Transverse colon (tissue), 4 donors: ENCODE results near the gene TBL1X. TPM values are rescaled to one million over a fixed set of nuclear protein-coding genes. Genes with fewer than 3 reads are reported as not detected.
A peak's percentile ranks its signal among the peaks of the same experiment; 100 is the strongest.

Source experiments
- DNase-seq: peaks from one replicate; pipeline ENCODE4 v3.0.0-alpha.2; 2019
- H3K27ac ChIP-seq, 4 donors: fragments of 200-600 bp; sonication (generic); 2 replicates each; pipeline ENCODE4 v1.5.1; 2016 to 2018; ENCODE audit warnings: inconsistent platforms in 4 of 4
- H3K27me3 ChIP-seq: fragments of 200-600 bp; sonication (generic); 2 replicates; pipeline ENCODE4 v1.5.1; 2017; ENCODE audit warnings: inconsistent platforms
- H3K36me3 ChIP-seq, 4 donors: fragments of 200-600 bp; sonication (generic); 2 replicates each; pipeline ENCODE4 v1.5.1; 2017 to 2019; ENCODE audit warnings: inconsistent platforms in 4 of 4
- H3K4me1 ChIP-seq, 4 donors: fragments of 200-600 bp; sonication (generic); 2 replicates each; pipeline ENCODE4 v1.5.1; 2017 to 2020; ENCODE audit warnings: inconsistent platforms in 4 of 4
- H3K4me3 ChIP-seq, 4 donors: fragments of 200-600 bp; sonication (generic); 1 replicate in 1 of 4; 2 replicates in 3 of 4; pipeline versions ENCODE4 v1.5.1 to v1.6.1; 2017 to 2019; ENCODE audit warnings: inconsistent platforms in 4 of 4
- H3K9me3 ChIP-seq, 2 donors: fragments of 200-600 bp; sonication (generic); 2 replicates each; pipeline ENCODE4 v1.5.1; 2017 to 2019; ENCODE audit warnings: inconsistent platforms in 2 of 2
- CTCF ChIP-seq, 5 experiments: fragments of 200-600 bp in 3 of 5; fragments of 450-650 bp in 2 of 5; sonication (generic) in 3 of 5; IDR thresholded peaks; 1 replicate in 2 of 5; 2 replicates in 3 of 5; pipeline ENCODE4 v1.5.1; 2016 to 2017; ENCODE audit warnings: antibody characterized with exemption in 5 of 5, inconsistent platforms in 3 of 5, mild to moderate bottlenecking in 2 of 5, moderate library complexity in 1 of 5
- EP300 ChIP-seq: sonication (generic); formaldehyde crosslinking; IDR thresholded peaks from one replicate; pipeline ENCODE4 v1.6.1; 2017; ENCODE audit warnings: antibody characterized with exemption, low read depth
- POLR2A ChIP-seq: fragments of 450-650 bp; IDR thresholded peaks from one replicate; pipeline ENCODE4 v1.6.1; 2016; ENCODE audit warnings: antibody characterized with exemption, mild to moderate bottlenecking, moderate library complexity
- POLR2AphosphoS5 ChIP-seq, 3 donors: sonication (generic); formaldehyde crosslinking; IDR thresholded peaks; one replicate each; pipeline ENCODE4 v1.6.1; 2016; ENCODE audit warnings: antibody characterized with exemption in 3 of 3
- WGBS, 2 donors: methylation state at CpG; one replicate each; pipeline ENCODE4 v1.1.5; 2018; ENCODE audit warnings: low coverage in 1 of 2; 5-methylcytosine and 5-hydroxymethylcytosine counted together
- in situ Hi-C, 4 donors: fragments of 200-750 bp; cut with MboI; loops; one replicate each; pipeline versions ENCODE4 v1.15.0 to v1.15.1; 2017; ENCODE audit warnings: low sequenced_read_pairs in 3 of 4, low pct_ligation_motif_present in 1 of 4, low pct_unique_long_range_greater_than_20kb in 1 of 4
- intact Hi-C: fragments of 100-400 bp; cut with DNase I; formaldehyde crosslinking; loops from one replicate; pipeline ENCODE4 v1.15.1; 2023; ENCODE audit warnings: low total_unique reads
- total RNA-seq, 4 donors: library from RNA; depleted of rRNA; stranded (reverse); fragments of >200 nt; gene quantifications; one replicate each; pipeline ENCODE4 v1.1.0, GENCODE V29; 2016

The TBL1X gene
- total RNA-seq, 4 donors from 2014 or later: 3.4 to 16.8 (median 13.0) TPM

GRCh38 chrX:9515489-9515888, 50.6 kb downstream of the TBL1X start:
- no peak for DNase-seq
- Histone ChIP-seq H3K27ac (no peak overlapping the region), H3K36me3 (no peaks in the 10 kb centered on the region), H3K9me3 (no peaks in the 10 kb centered on the region), H3K4me1 (peaks cover 0 to 3% (median 0%) of the 10 kb centered on the region in 4 donors), H3K27me3 (no peaks in the 10 kb centered on the region), H3K4me3 (no peak overlapping the region)
- intact Hi-C loops (no loop called here), in situ Hi-C loops (no loop called here)
- TF ChIP-seq CTCF (IDR thresholded peaks at IDR 0.05) (no peak), POLR2AphosphoS5 (IDR thresholded peaks at IDR 0.05) (no peak), EP300 (no peak), POLR2A (no peak)
- 79% methylated on average over 10 of the region's 10 CpGs; no CpG with 5 or more reads in 1 of the 2 donors for WGBS, 2 donors

GRCh38 chrX:9515973-9516538, 51.2 kb downstream of the TBL1X start:
- in situ Hi-C loops (no loop called here), intact Hi-C loops (no loop called here)
- Histone ChIP-seq H3K4me1 (peaks cover 0 to 3% (median 0%) of the 10 kb centered on the region in 4 donors), H3K4me3 (no peak overlapping the region), H3K27me3 (no peaks in the 10 kb centered on the region), H3K27ac (no peak overlapping the region), H3K36me3 (no peaks in the 10 kb centered on the region), H3K9me3 (no peaks in the 10 kb centered on the region)
- 65 to 92% methylated on average over 2 to 4 of the region's 4 CpGs for WGBS, 2 donors
- no peak for TF ChIP-seq POLR2A
- no peak for TF ChIP-seq EP300
- TF ChIP-seq POLR2AphosphoS5 (IDR thresholded peaks at IDR 0.05): no peak
- DNase-seq: no peak

DNA sequence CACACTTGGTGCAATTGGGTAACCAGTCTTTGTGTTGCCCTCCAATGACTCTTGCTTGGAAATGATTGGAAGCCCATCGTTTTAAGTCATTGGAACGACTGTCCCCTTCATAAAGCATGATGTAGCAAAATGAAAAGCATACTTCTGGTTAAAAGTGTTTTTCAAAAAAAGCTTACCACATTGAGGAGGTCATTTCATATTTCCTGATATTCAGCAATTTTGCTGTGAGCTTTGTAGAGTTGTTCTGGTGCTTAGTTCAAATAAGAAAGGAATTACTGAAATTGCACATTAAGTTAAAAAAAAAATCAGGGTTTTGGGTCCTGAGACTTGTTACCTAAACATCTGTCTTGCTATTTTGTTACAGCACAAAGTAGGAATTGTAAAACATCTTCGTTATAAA, 51.8 kb downstream of the TBL1X start:
- in situ Hi-C loops (no loop called here), intact Hi-C loops (no loop called here)
- TF ChIP-seq POLR2AphosphoS5 (IDR thresholded peaks at IDR 0.05): no peak
- no peak for TF ChIP-seq CTCF (IDR thresholded peaks at IDR 0.05)
- no peak for TF ChIP-seq EP300
- no peak for TF ChIP-seq POLR2A
- H3K4me3 ChIP-seq: no peak overlapping the region
- peaks cover 0 to 3% (median 0%) of the 10 kb centered on the region in 4 donors for H3K4me1 ChIP-seq
- H3K27me3 ChIP-seq: no peaks in the 10 kb centered on the region
- 77% methylated on average over 3 of the region's 3 CpGs; no CpG with 5 or more reads in 1 of the 2 donors for WGBS, 2 donors
- no peak overlapping the region for H3K27ac ChIP-seq
- H3K9me3 ChIP-seq: no peaks in the 10 kb centered on the region
- H3K36me3 ChIP-seq: no peaks in the 10 kb centered on the region
- DNase-seq: no peak

GRCh38 chrX:9518051-9518450, 53.2 kb downstream of the TBL1X start:
- Histone ChIP-seq H3K27me3 (no peaks in the 10 kb centered on the region), H3K4me3 (no peak overlapping the region), H3K4me1 (peaks cover 0 to 3% (median 0%) of the 10 kb centered on the region in 4 donors), H3K27ac (no peak overlapping the region), H3K36me3 (no peaks in the 10 kb centered on the region), H3K9me3 (no peaks in the 10 kb centered on the region)
- DNase-seq: no peak
- TF ChIP-seq EP300: no peak
- no peak for TF ChIP-seq POLR2AphosphoS5 (IDR thresholded peaks at IDR 0.05)
- no peak for TF ChIP-seq POLR2A
- TF ChIP-seq CTCF (IDR thresholded peaks at IDR 0.05): no peak
- in situ Hi-C loops: no loop called here
- intact Hi-C loops: no loop called here
- 80 to 90% methylated on average over 1 to 4 of the region's 4 CpGs for WGBS, 2 donors

GRCh38 chrX:9518889-9519288, 54.0 kb downstream of the TBL1X start:
- peaks cover 0 to 3% (median 0%) of the 10 kb centered on the region in 4 donors for H3K4me1 ChIP-seq
- H3K27ac ChIP-seq: peak overlapping the region in 2 of 4 donors; percentile 31 to 48
- no peak overlapping the region for H3K4me3 ChIP-seq
- DNase-seq: no peak
- H3K9me3 ChIP-seq: no peaks in the 10 kb centered on the region
- WGBS, 2 donors: 92% methylated on average over 5 of the region's 5 CpGs; no CpG with 5 or more reads in 1 of the 2 donors
- in situ Hi-C loops: no loop called here
- intact Hi-C loops: no loop called here
- no peaks in the 10 kb centered on the region for H3K27me3 ChIP-seq
- TF ChIP-seq EP300 (no peak), POLR2A (no peak), CTCF (IDR thresholded peaks at IDR 0.05) (no peak), POLR2AphosphoS5 (IDR thresholded peaks at IDR 0.05) (no peak)
- H3K36me3 ChIP-seq: no peaks in the 10 kb centered on the region
